ENCODE measurements around the gene CCNO.

Gene CCNO

DNA sequence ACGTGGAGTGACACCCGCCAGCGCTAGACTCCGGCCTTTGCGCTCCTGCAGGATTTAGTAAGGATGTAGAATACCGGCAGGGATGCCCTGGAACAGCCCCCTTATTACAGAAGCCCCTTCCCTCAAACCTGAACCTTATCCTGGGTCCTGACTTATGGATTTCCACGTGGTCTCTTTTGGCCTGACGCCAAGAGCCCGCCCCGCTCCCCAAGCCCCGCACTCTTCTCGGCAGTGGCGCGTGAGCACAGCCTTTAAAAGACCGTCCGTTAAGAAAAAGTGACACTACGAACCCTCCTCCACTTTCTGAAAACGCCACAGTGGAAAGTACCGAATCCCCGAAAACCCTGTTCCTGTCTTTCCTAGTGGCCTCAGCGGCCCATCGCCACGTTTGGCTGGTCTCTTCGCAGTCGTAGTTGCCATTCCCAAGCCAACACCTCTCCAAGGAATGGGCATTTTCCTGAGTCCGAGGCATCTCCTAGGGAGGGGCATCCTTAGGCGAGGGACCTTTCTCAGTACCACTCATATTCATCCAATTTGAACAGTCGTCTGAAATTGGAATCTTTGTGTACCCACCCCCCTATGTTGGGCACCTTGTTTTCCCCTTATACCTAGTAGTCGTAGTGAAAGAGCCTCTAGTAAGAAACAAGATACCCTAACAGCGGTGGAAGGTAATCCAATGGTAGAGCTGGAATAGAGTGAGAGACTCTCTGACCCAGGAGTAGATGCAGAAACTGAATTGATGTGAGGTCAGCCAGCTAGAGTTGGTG is 5.6 kb downstream of the CCNO start:
- TF ChIP-seq ZNF274 (IDR thresholded peaks at IDR 0.05; ENCODE audit: low read depth, low read length): no peak
- peak overlapping the region; percentile 29; the same call in 1 of the 2 replicates for H3K4me3 ChIP-seq (ENCODE audit: low read length)

DNA sequence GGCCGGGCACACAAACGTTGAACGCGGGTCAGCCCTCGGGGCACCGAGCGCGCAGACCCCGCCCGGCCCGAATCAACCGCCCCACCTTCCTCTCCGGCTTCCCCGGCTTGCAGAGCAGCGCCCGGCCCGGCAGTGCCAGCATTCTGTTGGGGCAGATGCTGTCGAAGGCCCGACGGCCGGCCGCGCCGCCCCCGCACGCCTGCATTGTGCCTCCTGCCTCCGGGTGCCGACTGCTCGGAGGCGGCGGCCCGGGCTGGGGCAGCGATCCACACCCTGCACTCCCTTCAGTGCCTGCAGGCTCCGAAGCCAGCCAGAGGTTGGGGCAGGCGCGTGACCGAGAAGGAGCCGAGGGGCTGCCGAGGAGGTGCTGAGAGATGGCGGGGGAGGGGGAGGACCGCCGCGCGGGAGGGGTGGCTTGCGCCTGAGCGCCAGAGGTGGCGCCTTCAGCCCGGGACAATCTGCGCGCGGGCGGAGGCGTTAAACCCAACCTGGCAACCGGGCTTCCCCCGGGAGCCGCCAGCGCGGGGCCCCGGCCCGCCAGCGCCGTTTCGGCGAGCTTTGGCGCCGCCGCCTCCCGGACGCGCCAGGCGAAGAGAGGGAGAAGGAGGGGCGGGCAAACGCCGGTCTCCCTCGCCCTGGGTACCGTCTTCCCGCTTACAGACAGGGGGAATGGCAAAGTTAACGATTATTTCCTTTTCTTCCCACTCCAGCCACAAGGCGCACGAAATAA is 6.3 kb downstream of the CCNO start, which contains the start of gene MCIDAS:
Gene MCIDAS, minus strand, starts transcription at position 382 of the 730 bp plus-strand sequence. Its CDS starts 177 bp downstream, at position 205.
- no peak for TF ChIP-seq ZNF274 (IDR thresholded peaks at IDR 0.05; ENCODE audit: low read depth, low read length)
- peak within 1 kb of the TSS; percentile 29; the same call in 1 of the 2 replicates for H3K4me3 ChIP-seq (ENCODE audit: low read length)

DNA sequence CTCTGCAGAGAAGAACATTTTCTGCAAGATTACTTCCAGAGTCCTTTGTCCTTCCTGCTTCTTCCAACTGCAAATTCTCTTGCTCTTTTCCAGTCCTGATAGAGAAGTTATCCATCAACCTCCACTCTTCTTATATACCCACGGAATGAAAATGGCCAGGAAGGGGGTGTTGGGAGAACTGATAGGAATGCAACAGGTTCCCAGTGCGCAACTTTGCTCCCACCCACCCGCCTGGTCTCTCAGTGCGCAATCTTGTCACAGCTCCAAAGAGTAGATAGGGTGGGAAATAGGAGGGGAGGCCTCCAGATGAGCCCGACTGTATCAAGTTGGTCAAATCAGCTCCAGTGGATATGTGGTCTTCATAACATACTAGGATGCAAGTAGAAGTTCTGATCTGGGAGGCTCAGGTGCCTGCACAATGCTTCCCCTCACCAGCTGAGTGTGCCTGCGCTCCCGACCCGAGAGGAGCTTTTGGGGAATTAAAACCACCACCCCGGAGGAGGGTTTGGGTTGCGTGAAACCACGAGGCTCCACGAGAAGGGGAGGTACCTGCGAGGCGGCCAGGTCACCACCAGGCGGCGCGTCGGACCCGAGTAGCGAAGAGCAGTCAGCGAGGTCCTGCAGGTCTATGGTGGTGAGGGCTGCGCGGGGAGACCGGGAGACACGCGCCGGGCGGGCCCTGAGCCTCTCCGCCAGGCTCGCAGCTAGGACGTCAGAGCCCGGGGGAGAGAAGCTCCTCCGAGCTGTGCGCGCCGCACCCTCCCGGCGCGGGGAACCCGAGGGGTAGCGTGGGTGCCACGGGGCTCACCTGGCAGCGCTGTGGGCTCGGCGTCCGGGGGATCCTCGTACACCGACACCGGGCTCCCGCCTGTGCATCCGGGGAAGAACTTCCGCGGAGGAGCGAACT is 7.1 kb downstream of the CCNO start:
- peak overlapping the region; percentile 27; the same call in 1 of the 2 replicates for H3K4me3 ChIP-seq (ENCODE audit: low read length)
- no peak for TF ChIP-seq ZNF274 (IDR thresholded peaks at IDR 0.05; ENCODE audit: low read depth, low read length)

DNA sequence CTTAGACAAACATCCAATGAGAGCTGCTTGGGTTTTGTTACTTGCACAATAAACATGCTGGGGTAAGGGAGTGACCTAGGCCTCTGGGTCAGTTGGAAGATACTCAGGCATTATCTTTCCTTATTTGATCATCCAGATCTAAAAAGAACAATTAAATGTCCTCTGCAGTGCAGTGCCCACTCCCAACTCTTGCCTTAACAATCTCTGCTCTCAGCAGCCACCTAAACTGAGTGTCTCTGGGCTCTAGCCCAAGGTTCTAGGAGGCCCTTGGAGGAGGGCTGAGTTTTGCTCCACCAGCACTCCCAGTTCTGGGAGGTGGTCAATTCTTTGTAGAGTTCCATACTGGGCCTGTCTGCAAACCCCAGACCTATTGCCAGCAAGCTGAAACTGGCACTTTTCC is 8.1 kb downstream of the CCNO start:
- H3K4me3 ChIP-seq (ENCODE audit: low read length): no peak overlapping the region
- TF ChIP-seq ZNF274 (IDR thresholded peaks at IDR 0.05; ENCODE audit: low read depth, low read length): no peak

DNA sequence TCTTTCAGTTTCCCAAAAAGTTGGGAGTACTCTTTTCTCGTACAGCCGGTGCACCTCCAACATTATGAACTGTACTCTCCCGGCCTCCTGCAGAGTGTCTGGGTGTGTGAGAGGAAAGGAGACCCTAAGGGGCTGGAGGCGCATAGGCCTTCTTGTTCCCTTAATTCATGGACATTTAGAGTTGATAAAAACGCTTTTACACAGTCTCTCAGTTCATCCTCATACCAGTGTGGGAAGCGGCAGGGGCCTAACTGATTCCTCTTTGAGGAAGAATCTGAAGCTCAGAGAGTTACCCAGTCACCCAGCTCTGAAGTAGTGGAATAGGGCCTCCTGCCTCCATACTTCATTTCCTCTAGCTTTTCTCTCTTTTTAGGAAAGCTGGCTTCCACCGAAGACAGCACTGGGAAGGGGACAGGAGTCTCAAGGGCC is 9.6 kb downstream of the CCNO start:
- TF ChIP-seq ZNF274 (IDR thresholded peaks at IDR 0.05; ENCODE audit: low read depth, low read length): no peak
- no peak overlapping the region for H3K4me3 ChIP-seq (ENCODE audit: low read length)

DNA sequence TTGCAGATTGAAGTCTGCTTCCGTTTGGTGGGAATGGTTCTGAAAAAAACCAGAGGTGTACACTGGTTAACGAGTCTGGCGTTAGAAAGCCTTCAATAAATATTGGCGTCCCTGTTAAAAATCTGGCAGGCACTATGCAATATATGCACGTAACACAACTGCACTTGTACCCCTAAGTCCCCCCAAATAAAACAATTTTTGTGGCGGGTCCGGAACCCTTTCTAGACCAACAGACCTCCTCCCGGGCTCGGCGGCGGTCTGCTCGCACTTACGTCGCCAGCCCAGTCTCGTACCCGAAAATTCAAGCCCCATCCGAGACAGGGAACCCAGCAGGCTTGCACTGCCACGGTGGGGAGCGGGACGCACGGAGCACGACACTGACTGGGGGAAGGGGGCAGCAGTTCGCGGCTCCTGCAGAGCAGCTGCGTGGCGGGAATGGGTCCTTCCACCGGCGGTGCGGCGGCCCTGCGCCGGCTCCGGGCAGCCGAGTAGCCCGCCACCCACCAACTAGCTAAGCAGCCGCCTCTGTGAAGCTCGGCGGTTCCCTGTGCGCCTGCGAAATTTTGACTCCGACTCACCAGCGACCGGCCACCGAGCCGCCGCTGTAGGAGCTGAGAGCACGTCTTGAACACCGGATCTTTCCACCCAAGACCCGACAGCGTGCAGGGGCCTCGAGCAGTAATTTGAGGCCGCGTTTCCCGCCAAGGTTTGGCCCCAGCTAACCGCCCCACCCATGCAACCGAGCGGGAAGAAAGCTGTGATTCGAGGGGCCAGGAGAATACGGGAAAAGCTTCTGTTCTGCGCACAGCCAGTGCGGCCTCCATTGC is 10.2 kb downstream of the CCNO start:
- H3K4me3 ChIP-seq (ENCODE audit: low read length): no peak overlapping the region

DNA sequence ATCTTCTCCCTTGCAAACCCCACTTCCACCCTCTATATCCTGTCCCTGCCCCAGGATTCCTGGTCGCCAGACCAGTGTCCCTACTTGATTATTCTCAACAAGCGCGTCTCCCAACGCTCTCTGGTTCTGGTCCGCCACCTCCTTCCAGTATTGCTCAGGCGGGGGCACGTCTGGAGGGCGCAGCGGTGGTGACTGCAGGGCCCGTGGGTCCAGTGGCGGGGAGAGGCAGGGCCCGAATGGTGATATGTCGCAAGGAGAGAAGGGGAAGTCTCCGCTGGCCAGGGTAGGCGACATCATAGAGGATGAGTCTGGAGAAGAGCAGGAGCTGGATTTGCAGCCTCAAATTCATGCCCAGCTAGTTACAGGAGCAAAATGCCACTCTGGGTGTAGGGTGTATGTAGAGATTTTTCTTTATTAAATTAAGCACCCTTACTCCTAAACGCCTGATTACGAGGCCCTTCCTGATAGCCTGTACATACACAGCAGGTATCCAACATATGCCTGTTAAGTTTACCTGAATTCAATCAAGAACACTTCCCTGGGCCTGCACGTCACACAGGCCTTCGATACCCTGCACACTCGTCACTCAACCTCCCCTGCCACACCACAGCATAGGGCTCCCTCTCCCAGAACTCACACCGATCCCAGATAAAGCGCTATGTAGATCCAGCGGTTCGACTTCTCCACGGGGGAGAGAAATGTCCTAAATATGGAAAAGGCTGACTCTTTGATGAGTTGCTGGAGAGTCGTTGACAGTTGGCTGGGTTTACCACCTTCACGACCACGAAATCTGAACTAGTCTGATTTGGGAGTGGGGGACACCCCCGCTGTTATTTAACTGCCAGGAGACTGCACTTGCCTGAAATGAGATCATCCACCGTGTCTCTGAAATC is 11.1 kb downstream of the CCNO start:
- H3K4me3 ChIP-seq (ENCODE audit: low read length): no peak overlapping the region
- TF ChIP-seq ZNF274 (IDR thresholded peaks at IDR 0.05; ENCODE audit: low read depth, low read length): no peak

More for the DNA sequence above, 10.2 kb downstream of the CCNO start:
- no peak for TF ChIP-seq ZNF274 (IDR thresholded peaks at IDR 0.05; ENCODE audit: low read depth, low read length)

DNA sequence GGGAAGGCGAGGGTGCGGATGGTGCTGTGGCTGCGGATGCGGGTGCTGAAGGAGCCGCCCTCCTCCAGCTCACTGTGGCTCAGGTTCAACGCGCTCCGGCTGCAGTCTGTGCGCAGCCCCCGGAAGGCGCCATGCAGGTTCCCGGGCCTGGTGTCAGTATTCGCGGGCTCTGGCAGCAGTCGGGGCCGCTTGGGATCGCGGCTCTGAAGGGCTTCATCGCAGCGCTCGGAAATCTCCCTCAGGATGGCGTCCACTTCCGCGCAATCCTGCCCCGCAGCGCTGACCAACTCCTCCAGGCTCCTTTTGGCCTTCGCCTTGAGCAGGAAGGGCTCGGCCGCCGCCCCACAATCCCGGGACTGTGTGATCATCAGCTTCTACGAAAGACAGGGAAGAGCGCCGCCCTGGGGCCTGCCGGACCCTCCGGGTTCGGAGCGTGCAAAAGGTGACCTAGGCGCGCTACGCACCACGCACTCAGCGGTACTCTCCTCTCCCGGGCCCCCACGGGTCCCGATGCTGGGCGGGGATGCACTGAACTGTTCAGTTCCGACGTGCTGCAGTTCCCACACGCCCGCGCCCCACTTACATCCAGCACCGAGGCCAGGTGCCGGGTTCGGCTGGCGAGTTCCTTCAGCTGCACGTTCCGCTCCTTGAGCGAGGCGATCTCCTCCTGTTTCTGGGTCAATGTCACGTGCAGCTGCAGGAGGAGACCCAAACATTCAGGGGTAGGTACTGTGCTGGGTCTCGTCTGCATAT is 12.8 kb downstream of the CCNO start:
- H3K4me3 ChIP-seq (ENCODE audit: low read length): no peak overlapping the region; the same call in 1 of the 2 replicates
- no peak for TF ChIP-seq ZNF274 (IDR thresholded peaks at IDR 0.05; ENCODE audit: low read depth, low read length)

DNA sequence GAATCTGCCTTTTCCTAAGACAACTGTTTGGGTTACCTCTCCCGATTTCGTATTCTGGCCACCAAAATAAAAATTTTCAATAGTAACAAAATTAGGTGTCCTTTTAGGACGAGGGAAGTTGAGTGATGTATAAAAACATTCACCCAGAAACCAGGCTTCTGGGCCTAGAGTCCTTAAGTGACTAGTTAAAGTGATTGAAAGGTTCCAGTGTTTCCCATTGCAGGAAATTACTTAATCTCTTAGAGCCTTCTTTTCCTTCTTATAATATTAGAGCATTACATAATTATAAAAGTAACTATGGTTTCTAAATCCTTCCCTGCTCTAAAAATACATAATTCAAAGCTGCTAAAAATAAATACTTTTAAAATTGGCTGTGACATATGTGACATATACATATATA is 13.6 kb downstream of the CCNO start:
- H3K4me3 ChIP-seq (ENCODE audit: low read length): no peak overlapping the region
- no peak for TF ChIP-seq ZNF274 (IDR thresholded peaks at IDR 0.05; ENCODE audit: low read depth, low read length)

DNA sequence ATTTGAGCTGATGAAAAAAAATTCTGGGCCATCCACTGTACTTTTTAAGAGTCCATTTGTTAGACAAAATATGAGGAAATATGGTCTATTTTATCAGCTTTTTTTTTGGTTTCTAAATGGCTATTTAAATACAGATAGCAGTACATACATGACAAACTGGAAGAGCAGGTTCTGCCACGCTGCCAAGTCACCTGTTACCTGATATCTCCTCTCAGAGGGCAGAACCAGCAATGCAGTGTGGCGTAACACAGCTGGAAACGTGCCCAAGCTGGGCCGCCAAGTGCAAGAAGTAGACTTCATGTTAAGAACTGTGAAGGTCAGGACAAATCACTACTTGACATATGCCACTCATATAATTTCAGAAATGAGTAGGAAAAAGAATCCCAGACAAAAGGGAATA is 14.4 kb downstream of the CCNO start:
- TF ChIP-seq ZNF274 (IDR thresholded peaks at IDR 0.05; ENCODE audit: low read depth, low read length): no peak
- no peak overlapping the region for H3K4me3 ChIP-seq (ENCODE audit: low read length)

DNA sequence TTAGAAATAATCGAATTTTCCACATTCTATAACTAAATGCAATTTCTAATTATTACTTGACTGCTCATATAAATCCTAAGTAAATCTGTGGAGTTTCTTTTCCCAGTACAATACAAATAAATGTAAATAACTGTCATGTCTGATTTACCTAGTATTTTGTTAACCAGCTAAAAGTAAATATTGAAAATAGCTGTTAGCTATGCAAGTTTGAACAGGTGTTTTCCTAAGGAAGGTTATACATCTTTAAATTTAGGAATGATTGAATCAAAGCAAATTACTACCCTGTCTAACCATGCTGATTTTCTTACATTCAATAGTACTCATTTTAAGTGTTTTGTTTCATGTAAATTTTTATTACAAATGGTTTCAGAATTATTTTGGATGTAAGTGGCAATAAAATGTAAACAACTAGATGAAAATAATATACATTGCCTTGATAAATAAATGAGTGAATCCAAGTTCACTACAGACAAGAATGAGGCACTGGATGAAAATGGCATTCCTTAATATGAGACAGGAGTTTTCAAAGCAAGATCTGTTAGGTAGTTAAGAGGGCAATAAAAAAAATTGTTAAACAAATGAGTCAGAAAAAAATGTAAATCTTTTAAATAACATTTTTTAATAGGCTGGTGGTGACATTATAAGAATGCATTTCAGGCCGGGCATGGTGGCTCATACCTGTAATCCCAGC is 22.1 kb downstream of the CCNO start:
- TF ChIP-seq ZNF274 (IDR thresholded peaks at IDR 0.05; ENCODE audit: low read depth, low read length): no peak
- no peak overlapping the region for H3K4me3 ChIP-seq (ENCODE audit: low read length)

All from GM08714 (cell line).